K562 (cell line): ENCODE measurements around the gene AMBP. TPM values are rescaled to one million over a fixed set of nuclear protein-coding genes. Genes with fewer than 3 reads are reported as not detected.

Experiments
- ATAC-seq: fragments of 200-7000 bp; cut with Tn5 transposase; 3 replicates; pipeline ENCODE4 v1.9.1; 2020; ENCODE audit warnings: moderate library complexity
- BruUV-seq: library from RNA; stranded (reverse); fragments of 400-500 nt; replicated peaks from 2 replicates; lab custom pipeline; 2021; lab: Mats Ljungman, UMichigan
- CTCF ChIA-PET: fragments of 300-600 bp; formaldehyde crosslinking; extraction: SDS; loops from one replicate; lab custom pipeline; 2021; ENCODE audit warnings: low intra/inter-chr PET ratio; lab: Yijun Ruan, JAX
- POLR2A ChIA-PET: fragments of 300-600, 350-650 bp; sonication (Branson Sonifier 250); formaldehyde crosslinking; extraction: SDS; loops from one replicate; lab custom pipeline; 2021; ENCODE audit warnings: antibody characterized with exemption, inconsistent platforms; lab: Yijun Ruan, JAX
- DNase-seq, 4 experiments: peaks; one replicate each; pipeline versions ENCODE4 v3.0.0 to v3.0.0-alpha.2; 2011 to 2018; ENCODE audit warnings: low spot score in 3 of 4, mixed read lengths in 3 of 4; ENCODE audit errors: extremely low read depth in 1 of 4
- FAIRE-seq: peaks from 2 replicates; lab custom pipeline; 2011; peaks lifted over from hg19 to GRCh38; lab: Jason Lieb, UNC
- H2AFZ ChIP-seq: 2 replicates; pipeline ENCODE4 v1.6.0; 2011; ENCODE audit warnings: low read depth, low read length, control low read depth, inconsistent platforms
- H3K27ac ChIP-seq: fragments of 200-600 bp; 3 replicates; pipeline ENCODE4 v1.8.0; 2011; ENCODE audit warnings: low read depth, mild to moderate bottlenecking, control low read depth, inconsistent platforms, low read length, moderate library complexity, mixed read lengths; ENCODE audit errors: extremely low read depth
- H3K27me3 ChIP-seq, 2 experiments: fragments of 300-600 bp in 1 of 2; 2 replicates in 1 of 2; 3 replicates in 1 of 2; pipeline versions ENCODE4 v1.6.0 to v1.8.0; 2011; ENCODE audit warnings: inconsistent platforms in 2 of 2, low read length in 2 of 2, mild to moderate bottlenecking in 1 of 2, mixed read lengths in 1 of 2, moderate library complexity in 1 of 2; ENCODE audit not compliant: control insufficient read depth in 2 of 2, insufficient read depth in 2 of 2
- H3K36me3 ChIP-seq: fragments of 300-600 bp; 3 replicates; pipeline ENCODE4 v1.8.0; 2011; ENCODE audit warnings: mild to moderate bottlenecking, low read length, inconsistent platforms; ENCODE audit not compliant: control insufficient read depth, insufficient read depth
- H3K4me1 ChIP-seq, 2 experiments: fragments of 200-600 bp in 1 of 2; replicated peaks in 1 of 2; 2 replicates in 1 of 2; 3 replicates in 1 of 2; pipeline versions ENCODE4 v1.5.1 to v1.8.0; 2011; ENCODE audit warnings: inconsistent platforms in 2 of 2, low read length in 2 of 2, mild to moderate bottlenecking in 1 of 2, mixed read lengths in 1 of 2, moderate library complexity in 1 of 2; ENCODE audit not compliant: control insufficient read depth in 2 of 2, insufficient read depth in 2 of 2
- H3K4me2 ChIP-seq: 2 replicates; pipeline ENCODE4 v1.6.1; 2011; ENCODE audit warnings: low read length, control low read depth, inconsistent platforms, mixed read lengths; ENCODE audit not compliant: insufficient read depth
- H3K4me3 ChIP-seq: fragments of 200-600 bp; sonication (generic), shearing (Covaris generic); 2 replicates; pipeline ENCODE4 v1.5.1; 2016; ENCODE audit warnings: control low read depth, inconsistent platforms
- H3K79me2 ChIP-seq: fragments of 200-600 bp; 3 replicates; pipeline ENCODE4 v1.8.0; 2011; ENCODE audit warnings: low read length, inconsistent platforms; ENCODE audit not compliant: control insufficient read depth, insufficient read depth
- H3K9ac ChIP-seq, 2 experiments: 2 replicates each; pipeline versions ENCODE4 v1.6.0 to v1.6.1; 2011; ENCODE audit warnings: low read depth in 2 of 2, low read length in 2 of 2, control low read depth in 1 of 2, inconsistent platforms in 1 of 2, mild to moderate bottlenecking in 1 of 2, mixed read lengths in 1 of 2; ENCODE audit not compliant: insufficient read depth in 1 of 2
- H3K9me1 ChIP-seq: one replicate; pipeline ENCODE4 v1.6.0; 2011; ENCODE audit warnings: inconsistent platforms, mild to moderate bottlenecking, low read length, moderate library complexity; ENCODE audit not compliant: control insufficient read depth, insufficient read depth
- H3K9me3 ChIP-seq: replicated peaks from 2 replicates; pipeline ENCODE4 v1.5.1; 2011; ENCODE audit warnings: low read depth, low read length, inconsistent platforms; ENCODE audit not compliant: control insufficient read depth, insufficient read depth
- H4K20me1 ChIP-seq: replicated peaks from 2 replicates; pipeline ENCODE4 v1.6.1; 2011; ENCODE audit warnings: low read length, inconsistent platforms, mixed read lengths; ENCODE audit not compliant: control insufficient read depth, insufficient read depth
- FOXK2 ChIP-seq, 2 experiments: fragments of 450-650 bp; IDR thresholded peaks in 1 of 2; conservative IDR thresholded peaks in 1 of 2; 2 replicates each; pipeline ENCODE4 v1.6.1; 2016; ENCODE audit warnings: low read depth in 2 of 2, mild to moderate bottlenecking in 1 of 2
- MYC ChIP-seq, 2 experiments: fragments of 250-450 bp in 1 of 2; sonication (Bioruptor Pico) in 1 of 2; IDR thresholded peaks; 2 replicates each; pipeline versions ENCODE4 v1.5.1 to v1.6.1; 2012 to 2021; ENCODE audit warnings: low read depth in 2 of 2, borderline replicate concordance in 1 of 2, improper control_type of control experiment in 1 of 2, low read length in 1 of 2, mild to moderate bottlenecking in 1 of 2, moderate library complexity in 1 of 2
- NFIC ChIP-seq: fragments of 450-650 bp; IDR thresholded peaks from 2 replicates; pipeline ENCODE4 v1.6.1; 2017; ENCODE audit warnings: mild to moderate bottlenecking, inconsistent platforms
- RBM25 ChIP-seq: fragments of 200-400 bp; formaldehyde crosslinking; IDR thresholded peaks from 2 replicates; pipeline ENCODE4 v1.6.1; 2018; ENCODE audit warnings: low read length, low read depth, moderate library complexity; ENCODE audit not compliant: severe bottlenecking
- SAP30 ChIP-seq: fragments of 200-600 bp; sonication (generic); IDR thresholded peaks from 2 replicates; pipeline ENCODE4 v1.6.1; 2012; ENCODE audit warnings: borderline replicate concordance, low read depth, mild to moderate bottlenecking, moderate library complexity, low read length, control low read depth, inconsistent platforms; ENCODE audit not compliant: insufficient read depth, poor library complexity, severe bottlenecking
- ZBTB8A ChIP-seq: fragments of 450-650 bp; IDR thresholded peaks from 2 replicates; pipeline ENCODE4 v1.6.1; 2018; ENCODE audit warnings: mild to moderate bottlenecking, moderate library complexity; ENCODE audit not compliant: partially characterized antibody
- ZNF134 ChIP-seq: fragments of 250-450 bp; sonication (Bioruptor Pico); conservative IDR thresholded peaks from 2 replicates; pipeline ENCODE4 v1.4.0; 2020
- WGBS: fragments of 100-300 bp; shearing (Covaris generic); methylation state at CpG from one replicate; pipeline ENCODE4 v1.1.6; 2016; ENCODE audit warnings: low coverage, mixed read lengths; ENCODE audit not compliant: insufficient coverage; ENCODE audit errors: missing lambda C conversion rate; 5-methylcytosine and 5-hydroxymethylcytosine counted together
- in situ Hi-C: fragments of 300-500 bp; cut with MboI; formaldehyde crosslinking; loops from 4 replicates; pipeline ENCODE4 v1.15.0; 2018; ENCODE audit warnings: inconsistent platforms, mixed read lengths
- intact Hi-C: fragments of 100-400 bp; cut with micrococcal nuclease; formaldehyde crosslinking; loops from 2 replicates; pipeline ENCODE4 v1.14.2; 2022
- polyA plus RNA-seq, 8 experiments: library from polyadenylated mRNA; depleted of rRNA in 4 of 8; stranded (reverse) in 5 of 8; unstranded in 3 of 8; fragments of >200 nt; fragmentation: Nextera tagmentation in 2 of 8; fragmentation: Illumina TruSeq in 1 of 8; extraction: Ambion mirVana in 2 of 8; extraction: Trizol in 1 of 8; gene quantifications; 2 replicates each; pipeline versions ENCODE4 v1.2.1 to v1.2.3, GENCODE V29; 2011 to 2014; ENCODE audit warnings: inconsistent platforms in 1 of 8, missing spikeins in 1 of 8
- total RNA-seq, 7 experiments: library from RNA; depleted of rRNA in 6 of 7; stranded (reverse); fragments of >200 nt in 6 of 7; fragmentation: Illumina TruSeq in 2 of 7; extraction: Trizol in 2 of 7; gene quantifications; 2 replicates each; pipeline versions ENCODE4 v1.2.1 to v1.2.3, GENCODE V29; 2011 to 2021; ENCODE audit warnings: low replicate concordance in 1 of 7

Gene AMBP
- total and polyA plus RNA-seq, 9 of the 15 experiments (the other 6 are each of a cell fraction or from before 2014, with no cell fraction given): 1.3 TPM; not detected in 8

DNA sequence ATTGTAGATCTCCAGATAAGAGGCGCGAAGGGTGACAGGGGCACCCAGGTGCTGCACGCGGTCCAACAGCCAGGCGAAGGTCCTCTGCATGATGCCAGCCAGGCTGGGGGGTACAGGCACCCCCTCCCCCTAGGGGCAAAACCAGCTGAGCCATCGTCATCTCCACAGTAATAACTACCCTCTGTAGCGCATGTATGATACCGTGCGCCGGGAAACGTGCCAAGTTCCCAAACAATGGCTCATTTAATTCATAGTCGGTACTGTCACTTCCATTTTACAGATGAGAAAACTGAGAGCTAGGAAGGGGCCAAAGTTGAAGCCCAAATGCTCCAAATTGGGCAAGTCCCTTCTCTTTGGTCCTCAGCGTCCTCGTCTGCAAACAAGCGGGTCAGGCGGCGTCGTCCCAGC is 19.5 kb upstream of the AMBP start:
- Histone ChIP-seq H3K36me3 (no peaks in the 10 kb centered on the region), H3K4me3 (no peak overlapping the region), H3K9ac (no peak overlapping the region), H3K9me3 (no peaks in the 10 kb centered on the region), H3K9me1 (no peaks in the 10 kb centered on the region), H3K27ac (no peak overlapping the region), H3K4me2 (no peak overlapping the region), H2AFZ (no peak overlapping the region), H3K79me2 (no peaks in the 10 kb centered on the region), H4K20me1 (no peaks in the 10 kb centered on the region; the same call in 1 of the 2 replicates), H3K4me1 (peaks cover 0 to 12% of the 10 kb centered on the region in 2 experiments; a peak in 2 of 5 replicates), H3K27me3 (peaks cover 0 to 24% of the 10 kb centered on the region in 2 experiments; a peak in 2 of 5 replicates)
- TF ChIP-seq NFIC (0 out of 2 replicates have a peak, but pooled peaks have one; percentile 13), SAP30 (no peak), RBM25 (peak; percentile 34), ZNF134 (CRISPR knock-in tag) (no peak), MYC (IDR thresholded peaks at IDR 0.05; ENCODE audit: low read depth, low read length) (no peak), MYC (CRISPR knock-in tag; IDR thresholded peaks at IDR 0.05; ENCODE audit: borderline replicate concordance, low read depth) (no peak), ZBTB8A (no peak), FOXK2 (conservative IDR thresholded peaks at IDR 0.05 in 1 of 2, IDR thresholded peaks at IDR 0.05 in 1 of 2; ENCODE audit: low read depth in 2 of 2) (no peak)
- BruUV-seq: no TSS peak
- intact Hi-C loops: no loop called here
- ChIA-PET CTCF (no interaction called here), POLR2A (no interaction called here)
- no peak for ATAC-seq
- WGBS: 28% methylated on average over 9 of the region's 18 CpGs
- FAIRE-seq: no peak
- DNase-seq: no peak
- in situ Hi-C loops: no loop called here
